ENCODE measurements around the gene IZUMO1. TPM values are rescaled to one million over a fixed set of nuclear protein-coding genes. Genes with fewer than 3 reads are reported as not detected.
A peak's percentile ranks its signal among the peaks of the same experiment; 100 is the strongest.
"Not testable (repeated sequence)": the region's sequence is repeated elsewhere in the genome, so short reads cannot be mapped to it uniquely, and the experiment has no call there.

IZUMO1 gene
- total RNA-seq, 2 donors from 2014 or later, result 6.4 TPM; not detected in 1

DNA sequence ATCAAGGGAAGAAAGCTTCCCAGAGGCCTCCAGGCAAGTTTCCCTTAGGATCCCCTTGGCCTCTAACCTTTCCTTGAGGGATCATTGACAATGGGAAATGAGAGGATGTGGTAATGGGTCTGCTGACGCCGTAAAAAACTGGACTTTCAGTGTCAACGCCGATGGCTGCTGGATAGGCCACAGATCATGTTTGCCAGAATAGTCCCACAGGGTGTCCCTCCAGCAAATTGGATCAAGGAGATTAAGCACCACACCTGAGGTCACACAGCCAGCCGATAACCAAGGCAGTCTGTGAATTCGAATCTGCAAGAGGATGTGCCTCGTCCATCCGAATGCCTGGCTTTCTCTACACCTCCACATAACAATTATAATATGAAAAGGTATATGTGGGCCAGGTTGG, 46.6 kb upstream of the IZUMO1 start:
- 75% methylated on average over 8 of the region's 8 CpGs for WGBS
- Histone ChIP-seq H3K27me3 (replicated peaks; ENCODE audit: insufficient read depth) (no peaks in the 10 kb centered on the region), H3K9me3 (no peaks in the 10 kb centered on the region), H3K27ac (no peak overlapping the region), H3K4me1 (replicated peaks) (no peaks in the 10 kb centered on the region), H3K4me3 (no peak overlapping the region), H3K36me3 (no peaks in the 10 kb centered on the region)
- TF ChIP-seq POLR2AphosphoS5 (IDR thresholded peaks at IDR 0.05) (no peak), POLR2A (IDR thresholded peaks at IDR 0.05) (no peak)
- no peak for DNase-seq (ENCODE audit: low spot score)
- intact Hi-C loops (cut with DNase I), result no loop called here

DNA sequence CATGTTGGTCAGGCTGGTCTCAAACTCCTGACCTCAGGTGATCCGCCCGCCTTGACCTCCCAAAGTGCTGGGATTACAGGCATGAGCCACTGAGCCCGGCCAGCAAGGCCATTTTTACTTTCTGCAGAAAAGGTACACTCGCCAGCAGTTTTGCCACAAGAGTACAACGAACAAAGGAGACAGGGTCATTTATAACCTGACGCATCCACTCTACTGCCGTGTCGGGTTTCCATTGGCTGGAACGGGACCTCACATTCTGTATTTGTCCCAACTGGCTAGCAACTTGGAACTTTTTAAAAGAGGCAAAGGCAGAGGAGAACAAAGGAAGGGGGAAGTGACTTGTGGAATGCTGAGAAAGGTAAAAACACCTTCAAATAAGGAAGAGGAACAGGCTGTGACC, 40.6 kb upstream of the IZUMO1 start:
- H3K36me3 ChIP-seq; H3K4me1 ChIP-seq (replicated peaks); H3K4me3 ChIP-seq; H3K9me3 ChIP-seq; intact Hi-C loops (cut with DNase I); H3K27me3 ChIP-seq (replicated peaks; ENCODE audit: insufficient read depth): not testable (repeated sequence)
- WGBS, result 57% methylated on average over 9 of the region's 9 CpGs
- peak overlapping the region; percentile 65 to 74 for H3K27ac ChIP-seq
- DNase-seq (ENCODE audit: low spot score), result peak; percentile 67
- peak; percentile 79 for TF ChIP-seq POLR2AphosphoS5 (IDR thresholded peaks at IDR 0.05)

DNA sequence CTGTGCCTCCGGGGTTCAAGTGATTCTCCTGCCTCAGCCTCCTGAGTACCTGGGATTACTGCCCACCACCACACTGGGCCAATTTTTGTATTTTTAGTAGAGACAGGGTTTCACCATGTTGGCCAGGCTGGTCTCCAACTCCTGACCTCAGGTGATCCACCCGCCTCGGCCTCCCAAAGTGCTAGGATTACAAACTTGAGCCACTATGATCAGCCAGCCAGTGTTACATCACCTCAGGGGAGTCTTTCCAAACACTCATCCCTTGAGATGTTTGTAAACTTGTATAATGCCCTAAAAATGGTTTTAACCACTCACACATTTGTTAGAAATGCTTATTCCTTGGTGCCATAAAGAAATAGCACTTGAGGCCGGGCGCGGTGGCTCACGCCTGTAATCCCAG, 39.7 kb upstream of the IZUMO1 start:
- DNase-seq (ENCODE audit: low spot score); H3K36me3 ChIP-seq; H3K4me3 ChIP-seq; intact Hi-C loops (cut with DNase I); H3K27me3 ChIP-seq (replicated peaks; ENCODE audit: insufficient read depth); H3K4me1 ChIP-seq (replicated peaks); H3K9me3 ChIP-seq: not testable (repeated sequence)
- whole genome bisulfite sequencing, result 95% methylated on average over 7 of the region's 7 CpGs
- H3K27ac ChIP-seq, result peak overlapping the region in 1 of 2 donors; percentile 27

DNA sequence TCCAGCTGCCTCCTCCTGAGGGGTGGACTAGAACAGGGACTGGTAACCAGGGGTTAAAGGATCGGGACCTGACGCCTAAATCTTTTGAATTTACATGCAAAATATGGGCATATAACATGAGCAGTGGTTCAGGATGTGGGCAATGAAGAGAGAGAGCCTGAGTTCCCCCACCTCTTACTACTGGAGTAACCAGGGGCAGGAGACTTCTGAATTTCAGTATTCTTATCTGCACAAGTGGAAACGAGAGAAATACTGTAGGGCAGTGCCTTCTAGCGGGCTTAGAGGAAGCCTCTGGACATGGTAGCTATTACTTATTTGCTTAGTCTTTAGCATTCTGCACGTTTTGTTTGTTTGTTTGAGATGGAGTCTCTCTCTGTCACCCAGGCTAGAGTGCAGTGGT, 37.8 kb upstream of the IZUMO1 start:
- DNase-seq (ENCODE audit: low spot score), result no peak
- H3K27me3 ChIP-seq (replicated peaks; ENCODE audit: insufficient read depth), result no peaks in the 10 kb centered on the region
- H3K36me3 ChIP-seq, result no peaks in the 10 kb centered on the region
- TF ChIP-seq, protein P1, sequence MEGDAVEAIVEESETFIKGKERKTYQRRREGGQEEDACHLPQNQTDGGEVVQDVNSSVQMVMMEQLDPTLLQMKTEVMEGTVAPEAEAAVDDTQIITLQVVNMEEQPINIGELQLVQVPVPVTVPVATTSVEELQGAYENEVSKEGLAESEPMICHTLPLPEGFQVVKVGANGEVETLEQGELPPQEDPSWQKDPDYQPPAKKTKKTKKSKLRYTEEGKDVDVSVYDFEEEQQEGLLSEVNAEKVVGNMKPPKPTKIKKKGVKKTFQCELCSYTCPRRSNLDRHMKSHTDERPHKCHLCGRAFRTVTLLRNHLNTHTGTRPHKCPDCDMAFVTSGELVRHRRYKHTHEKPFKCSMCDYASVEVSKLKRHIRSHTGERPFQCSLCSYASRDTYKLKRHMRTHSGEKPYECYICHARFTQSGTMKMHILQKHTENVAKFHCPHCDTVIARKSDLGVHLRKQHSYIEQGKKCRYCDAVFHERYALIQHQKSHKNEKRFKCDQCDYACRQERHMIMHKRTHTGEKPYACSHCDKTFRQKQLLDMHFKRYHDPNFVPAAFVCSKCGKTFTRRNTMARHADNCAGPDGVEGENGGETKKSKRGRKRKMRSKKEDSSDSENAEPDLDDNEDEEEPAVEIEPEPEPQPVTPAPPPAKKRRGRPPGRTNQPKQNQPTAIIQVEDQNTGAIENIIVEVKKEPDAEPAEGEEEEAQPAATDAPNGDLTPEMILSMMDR (IDR thresholded peaks at IDR 0.05), result no peak
- TF ChIP-seq POLR2AphosphoS5 (IDR thresholded peaks at IDR 0.05) (no peak), POLR2A (IDR thresholded peaks at IDR 0.05) (no peak)
- H3K9me3 ChIP-seq, result no peaks in the 10 kb centered on the region
- intact Hi-C loops (cut with DNase I), result no loop called here
- H3K27ac ChIP-seq, result no peak overlapping the region
- WGBS, result 72% methylated on average over 5 of the region's 5 CpGs
- no peak overlapping the region for H3K4me3 ChIP-seq
- H3K4me1 ChIP-seq (replicated peaks), result no peaks in the 10 kb centered on the region

DNA sequence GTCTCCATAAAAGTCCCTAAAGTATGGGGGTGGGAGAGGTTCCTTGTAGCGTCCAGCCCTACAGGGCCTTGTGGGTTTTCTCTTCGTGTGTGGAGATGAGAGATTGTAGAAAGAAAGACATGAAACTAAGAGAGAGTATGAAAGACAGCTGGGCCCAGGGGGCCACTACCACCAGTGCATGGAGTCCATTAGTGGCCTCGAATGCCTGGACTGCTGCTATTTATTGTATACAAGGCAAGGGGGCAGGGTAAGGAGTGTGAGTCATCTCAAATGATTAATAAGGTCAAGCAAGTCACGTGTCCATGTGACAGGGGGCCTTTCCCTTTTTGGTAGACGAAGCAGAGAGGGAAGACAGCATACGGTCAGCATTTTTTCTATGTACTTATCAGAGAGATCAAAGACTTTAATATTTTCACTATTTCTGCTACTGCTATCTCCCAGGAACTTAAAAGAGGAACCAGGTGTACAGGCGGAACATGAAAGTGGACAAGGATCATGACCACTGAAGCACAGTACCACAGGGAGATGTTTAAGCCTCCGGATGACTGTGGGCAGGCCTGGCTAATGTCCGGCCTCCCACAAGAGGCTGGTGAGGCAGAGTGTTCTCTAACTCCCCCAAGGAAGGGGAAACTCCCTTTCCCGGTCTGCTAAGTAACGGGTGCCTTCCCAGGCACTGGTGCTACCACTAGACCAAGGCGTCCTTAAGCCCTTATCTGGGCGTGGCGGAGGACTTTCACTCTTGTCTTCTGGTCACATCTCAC, 34.1 kb upstream of the IZUMO1 start:
- TF ChIP-seq POLR2AphosphoS5 (IDR thresholded peaks at IDR 0.05) (no peak), POLR2A (IDR thresholded peaks at IDR 0.05) (no peak)
- TF ChIP-seq, protein P1 (IDR thresholded peaks at IDR 0.05), result no peak
- DNase-seq (ENCODE audit: low spot score), result no peak
- Histone ChIP-seq H3K4me3 (no peak overlapping the region), H3K36me3 (no peaks in the 10 kb centered on the region), H3K27me3 (replicated peaks; ENCODE audit: insufficient read depth) (no peaks in the 10 kb centered on the region), H3K27ac (no peak overlapping the region), H3K4me1 (replicated peaks) (no peaks in the 10 kb centered on the region), H3K9me3 (no peaks in the 10 kb centered on the region)
- 72% methylated on average over 14 of the region's 14 CpGs for WGBS
- intact Hi-C loops (cut with DNase I), result no loop called here

DNA sequence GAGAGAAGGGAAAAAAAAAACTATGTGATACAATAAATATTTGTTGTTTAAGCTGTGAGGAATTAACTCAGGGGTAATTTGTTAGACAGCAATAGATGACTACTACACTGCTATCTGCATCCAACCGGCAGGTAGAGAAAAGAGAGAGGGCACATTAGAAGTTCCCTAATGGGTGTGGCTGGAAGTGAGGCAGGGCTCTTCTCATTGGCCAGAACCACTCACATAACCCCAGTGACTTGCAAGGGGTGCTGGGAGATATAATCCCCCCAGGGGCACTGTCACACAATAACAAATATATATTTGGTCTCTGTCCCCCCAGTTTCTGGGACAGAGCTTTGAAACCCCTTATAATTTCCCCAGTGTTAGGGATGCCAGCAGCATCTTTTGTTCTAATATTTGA, 32.9 kb upstream of the IZUMO1 start:
- no peaks in the 10 kb centered on the region for H3K4me1 ChIP-seq (replicated peaks)
- no peak for DNase-seq (ENCODE audit: low spot score)
- TF ChIP-seq POLR2AphosphoS5 (IDR thresholded peaks at IDR 0.05), result no peak
- TF ChIP-seq, protein P1 (IDR thresholded peaks at IDR 0.05), result no peak
- no peak for TF ChIP-seq POLR2A (IDR thresholded peaks at IDR 0.05)
- no peak overlapping the region for H3K4me3 ChIP-seq
- H3K27me3 ChIP-seq (replicated peaks; ENCODE audit: insufficient read depth), result no peaks in the 10 kb centered on the region
- 50% methylated on average over 1 of the region's 1 CpG for WGBS
- H3K27ac ChIP-seq, result no peak overlapping the region
- no peaks in the 10 kb centered on the region for H3K36me3 ChIP-seq
- intact Hi-C loops (cut with DNase I), result no loop called here
- no peaks in the 10 kb centered on the region for H3K9me3 ChIP-seq
